VCaP (cell line): ENCODE results near the gene CORO2B.
"Not testable (repeated sequence)": the region's sequence is repeated elsewhere in the genome, so short reads cannot be mapped to it uniquely, and the experiment has no call there.

Experiments used
- H3K27ac ChIP-seq: fragments of 450-650 bp; 2 replicates; pipeline ENCODE4 v1.5.1; 2017
- TF ChIP-seq, protein P1 (sequence below): fragments of 450-650 bp; conservative IDR thresholded peaks from 2 replicates; pipeline ENCODE4 v1.5.1; 2017; ENCODE audit warnings: mild to moderate bottlenecking, moderate library complexity

The CORO2B gene

DNA sequence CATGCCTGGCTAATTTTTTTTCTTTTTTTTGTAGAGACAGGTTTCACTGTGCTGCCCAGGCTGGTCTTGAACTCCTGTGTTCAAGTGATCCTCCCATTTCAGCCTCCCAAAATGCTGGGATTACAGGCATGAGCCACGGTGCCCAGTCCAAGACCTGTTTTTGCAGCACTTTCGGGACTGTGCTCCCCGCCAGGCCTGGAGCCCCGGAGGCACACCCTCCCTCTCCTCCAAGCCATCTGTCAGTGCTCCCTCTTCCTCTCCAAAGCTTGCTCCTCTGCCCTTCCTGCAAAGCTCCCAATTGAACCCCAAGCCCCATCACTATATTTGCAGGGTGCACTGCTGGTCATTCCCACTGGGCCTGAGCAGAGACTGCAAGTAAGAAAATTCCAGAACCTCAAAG is 98.1 kb downstream of the CORO2B start:
- TF ChIP-seq, protein P1, sequence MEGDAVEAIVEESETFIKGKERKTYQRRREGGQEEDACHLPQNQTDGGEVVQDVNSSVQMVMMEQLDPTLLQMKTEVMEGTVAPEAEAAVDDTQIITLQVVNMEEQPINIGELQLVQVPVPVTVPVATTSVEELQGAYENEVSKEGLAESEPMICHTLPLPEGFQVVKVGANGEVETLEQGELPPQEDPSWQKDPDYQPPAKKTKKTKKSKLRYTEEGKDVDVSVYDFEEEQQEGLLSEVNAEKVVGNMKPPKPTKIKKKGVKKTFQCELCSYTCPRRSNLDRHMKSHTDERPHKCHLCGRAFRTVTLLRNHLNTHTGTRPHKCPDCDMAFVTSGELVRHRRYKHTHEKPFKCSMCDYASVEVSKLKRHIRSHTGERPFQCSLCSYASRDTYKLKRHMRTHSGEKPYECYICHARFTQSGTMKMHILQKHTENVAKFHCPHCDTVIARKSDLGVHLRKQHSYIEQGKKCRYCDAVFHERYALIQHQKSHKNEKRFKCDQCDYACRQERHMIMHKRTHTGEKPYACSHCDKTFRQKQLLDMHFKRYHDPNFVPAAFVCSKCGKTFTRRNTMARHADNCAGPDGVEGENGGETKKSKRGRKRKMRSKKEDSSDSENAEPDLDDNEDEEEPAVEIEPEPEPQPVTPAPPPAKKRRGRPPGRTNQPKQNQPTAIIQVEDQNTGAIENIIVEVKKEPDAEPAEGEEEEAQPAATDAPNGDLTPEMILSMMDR = no peak
- H3K27ac ChIP-seq = no peak overlapping the region

DNA sequence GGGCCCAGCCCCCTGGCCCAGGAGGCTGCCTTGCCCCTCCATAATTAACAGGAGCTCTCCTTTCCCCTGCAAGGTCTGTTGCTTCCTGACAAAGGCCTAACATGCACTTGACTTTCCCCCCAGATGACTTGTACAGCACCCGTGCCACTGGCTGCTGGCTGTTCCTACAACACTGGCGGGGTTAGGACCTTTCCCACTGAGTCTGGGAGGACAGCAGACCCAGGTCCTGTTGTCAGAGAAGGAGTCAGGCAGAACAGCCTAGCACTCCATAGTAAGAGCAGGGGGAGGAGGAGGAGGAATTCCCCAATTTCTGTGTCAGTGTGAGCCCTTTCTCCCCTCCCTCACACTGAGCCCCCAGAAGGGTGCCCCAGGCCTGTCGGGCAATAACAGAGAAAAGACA is 99.2 kb downstream of the CORO2B start:
- H3K27ac ChIP-seq = no peak overlapping the region
- TF ChIP-seq, protein P1 = no peak

GRCh38 chr15:68678746-68679145 is 100.0 kb downstream of the CORO2B start:
- TF ChIP-seq, protein P1 = no peak
- no peak overlapping the region for H3K27ac ChIP-seq

DNA sequence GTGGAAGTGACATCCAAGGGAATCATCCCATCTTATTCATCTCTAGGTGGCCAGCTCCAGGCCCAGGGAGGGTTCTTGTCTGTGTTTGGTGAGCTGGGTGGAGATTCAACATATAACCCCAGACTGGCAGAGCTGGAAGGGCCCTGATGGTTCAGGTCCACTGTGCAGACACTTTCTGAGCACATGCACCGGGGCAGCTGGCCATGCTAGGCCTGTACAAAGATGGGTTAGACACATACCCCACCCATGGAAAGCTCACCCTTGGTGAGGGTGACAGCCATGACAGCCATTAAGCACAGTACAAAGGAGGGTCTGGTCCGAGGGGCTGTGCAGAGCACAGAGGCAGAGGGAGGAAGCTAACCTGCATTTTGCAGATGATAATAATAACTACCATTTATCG is 100.4 kb downstream of the CORO2B start:
- H3K27ac ChIP-seq = no peak overlapping the region
- TF ChIP-seq, protein P1 = no peak

- no peak overlapping the region for H3K27ac ChIP-seq
- TF ChIP-seq, protein P1 = no peak
These were observed 101.2 kb downstream of the CORO2B start for GRCh38 chr15:68679961-68680371.

DNA sequence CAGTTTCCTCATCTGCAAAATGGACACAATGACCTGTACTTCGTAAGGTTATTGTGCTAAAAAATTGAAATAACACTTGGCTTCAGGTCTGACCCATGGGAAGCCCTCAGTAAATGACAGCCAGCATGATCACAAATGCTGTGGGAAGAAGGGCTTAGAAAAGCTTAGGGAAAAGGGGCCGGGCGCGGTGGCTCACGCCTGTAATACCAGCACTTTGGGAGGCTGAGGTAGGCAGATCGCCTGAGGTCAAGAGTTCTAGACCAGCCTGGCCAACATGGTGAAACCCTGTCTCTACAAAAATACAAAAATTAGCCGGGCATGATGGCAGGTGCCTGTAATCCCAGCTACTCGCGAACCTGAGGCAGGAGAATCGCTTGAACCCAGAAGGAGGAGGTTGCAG is 102.0 kb downstream of the CORO2B start:
- H3K27ac ChIP-seq = not testable (repeated sequence)

DNA sequence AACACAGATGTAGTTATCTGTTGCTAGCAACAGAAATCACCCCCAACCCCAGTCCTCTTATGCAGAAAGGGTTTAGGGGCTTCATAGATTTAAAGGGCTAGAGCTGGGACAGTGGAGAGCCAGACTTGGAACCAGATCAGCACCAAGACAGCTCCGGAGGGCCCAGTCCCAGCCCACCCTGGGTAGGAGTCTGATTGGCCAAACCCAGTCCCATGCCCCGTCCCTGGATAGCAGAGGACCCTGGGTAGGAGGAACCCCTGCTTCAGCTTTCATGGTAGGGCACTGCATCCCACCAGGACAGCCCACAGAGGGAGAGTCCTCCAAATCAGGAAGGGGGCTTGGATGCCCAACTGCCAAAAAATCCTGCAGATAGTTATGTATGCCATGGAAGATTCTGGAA is 103.0 kb downstream of the CORO2B start:
- TF ChIP-seq, protein P1 = no peak
- no peak overlapping the region for H3K27ac ChIP-seq

DNA sequence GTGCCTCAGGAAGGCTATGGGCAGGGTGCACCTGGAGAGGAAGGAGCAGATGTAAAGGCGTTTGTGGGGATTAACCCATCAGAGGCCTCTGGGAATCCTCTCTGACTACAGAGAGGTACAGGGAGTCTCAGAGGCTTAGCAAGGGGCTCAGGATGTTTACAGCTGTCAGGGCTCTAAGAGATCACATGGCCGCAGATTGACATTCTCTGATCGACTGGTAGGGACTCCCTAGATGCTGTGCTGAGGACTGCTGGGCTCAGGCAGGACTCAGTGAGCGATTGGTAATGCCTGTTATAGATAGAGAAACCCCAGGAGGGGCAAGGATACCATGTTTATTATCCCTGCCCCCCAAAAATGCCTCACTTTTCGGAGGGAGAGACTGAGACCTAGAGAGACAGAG is 103.5 kb downstream of the CORO2B start:
- TF ChIP-seq, protein P1 = no peak
- no peak overlapping the region for H3K27ac ChIP-seq
